ENCODE results near the gene MRPL1.
"Not testable (repeated sequence)": the region's sequence is repeated elsewhere in the genome, so short reads cannot be mapped to it uniquely, and the experiment has no call there.

MRPL1 gene

GRCh38 chr4:77856152-77856551, 6.5 kb upstream of the MRPL1 start:
- no peak overlapping the region for H3K27ac ChIP-seq (ENCODE audit: low read depth, low read length)

GRCh38 chr4:77859256-77859655, 3.4 kb upstream of the MRPL1 start:
- no peak overlapping the region for H3K9ac ChIP-seq (ENCODE audit: low read length)
- no peak overlapping the region for H3K4me3 ChIP-seq (ENCODE audit: low read length)
- H3K4me1 ChIP-seq (ENCODE audit: control insufficient read depth, insufficient read depth, low read length): peaks cover 5% of the 10 kb centered on the region
- H3K27ac ChIP-seq (ENCODE audit: low read depth, low read length): no peak overlapping the region
- no peaks in the 10 kb centered on the region for H3K36me3 ChIP-seq (ENCODE audit: control insufficient read depth, insufficient read depth, low read length)
- no peaks in the 10 kb centered on the region for H3K27me3 ChIP-seq (ENCODE audit: control insufficient read depth, insufficient read depth, low read length)

More at GRCh38 chr4:77856152-77856551, 6.5 kb upstream of the MRPL1 start:
- no peaks in the 10 kb centered on the region for H3K4me1 ChIP-seq (ENCODE audit: control insufficient read depth, insufficient read depth, low read length)
- no peak overlapping the region for H3K4me3 ChIP-seq (ENCODE audit: low read length)
- no peak overlapping the region for H3K9ac ChIP-seq (ENCODE audit: low read length)
- no peaks in the 10 kb centered on the region for H3K27me3 ChIP-seq (ENCODE audit: control insufficient read depth, insufficient read depth, low read length)
- no peaks in the 10 kb centered on the region for H3K36me3 ChIP-seq (ENCODE audit: control insufficient read depth, insufficient read depth, low read length)

- peaks cover 5% of the 10 kb centered on the region for H3K4me1 ChIP-seq (ENCODE audit: control insufficient read depth, insufficient read depth, low read length)
- peak overlapping the region; percentile 97 for H3K27ac ChIP-seq (ENCODE audit: low read depth, low read length)
- H3K27me3 ChIP-seq (ENCODE audit: control insufficient read depth, insufficient read depth, low read length): no peaks in the 10 kb centered on the region
- peak overlapping the region; percentile 76 for H3K9ac ChIP-seq (ENCODE audit: low read length)
- peak overlapping the region; percentile 84 for H3K4me3 ChIP-seq (ENCODE audit: low read length)
- no peaks in the 10 kb centered on the region for H3K36me3 ChIP-seq (ENCODE audit: control insufficient read depth, insufficient read depth, low read length)
Observed at GRCh38 chr4:77861495-77861894, 1.1 kb upstream of the MRPL1 start.

- H3K36me3 ChIP-seq (ENCODE audit: control insufficient read depth, insufficient read depth, low read length); H3K4me1 ChIP-seq (ENCODE audit: control insufficient read depth, insufficient read depth, low read length); H3K27me3 ChIP-seq (ENCODE audit: control insufficient read depth, insufficient read depth, low read length): not testable (repeated sequence)
- H3K4me3 ChIP-seq (ENCODE audit: low read length): peak overlapping the region; percentile 84
- H3K9ac ChIP-seq (ENCODE audit: low read length): peak overlapping the region; percentile 35
- peak overlapping the region; percentile 97 for H3K27ac ChIP-seq (ENCODE audit: low read depth, low read length)
Observed at GRCh38 chr4:77863341-77863740, 711 bp downstream of the MRPL1 start.

GRCh38 chr4:77865259-77865658, 2.6 kb downstream of the MRPL1 start:
- Histone ChIP-seq H3K27me3 (ENCODE audit: control insufficient read depth, insufficient read depth, low read length) (no peaks in the 10 kb centered on the region), H3K4me1 (ENCODE audit: control insufficient read depth, insufficient read depth, low read length) (peaks cover 5% of the 10 kb centered on the region), H3K36me3 (ENCODE audit: control insufficient read depth, insufficient read depth, low read length) (no peaks in the 10 kb centered on the region), H3K4me3 (ENCODE audit: low read length) (no peak overlapping the region), H3K27ac (ENCODE audit: low read depth, low read length) (no peak overlapping the region), H3K9ac (ENCODE audit: low read length) (no peak overlapping the region)

- Histone ChIP-seq H3K4me3 (ENCODE audit: low read length) (no peak overlapping the region), H3K27ac (ENCODE audit: low read depth, low read length) (no peak overlapping the region), H3K4me1 (ENCODE audit: control insufficient read depth, insufficient read depth, low read length) (no peaks in the 10 kb centered on the region), H3K36me3 (ENCODE audit: control insufficient read depth, insufficient read depth, low read length) (peaks cover 2% of the 10 kb centered on the region), H3K27me3 (ENCODE audit: control insufficient read depth, insufficient read depth, low read length) (no peaks in the 10 kb centered on the region), H3K9ac (ENCODE audit: low read length) (no peak overlapping the region)
Observed at GRCh38 chr4:77872723-77873445, 10.3 kb downstream of the MRPL1 start.

- H3K4me3 ChIP-seq (ENCODE audit: low read length): no peak overlapping the region
- no peaks in the 10 kb centered on the region for H3K27me3 ChIP-seq (ENCODE audit: control insufficient read depth, insufficient read depth, low read length)
- H3K9ac ChIP-seq (ENCODE audit: low read length): no peak overlapping the region
- H3K36me3 ChIP-seq (ENCODE audit: control insufficient read depth, insufficient read depth, low read length): peaks cover 4% of the 10 kb centered on the region
- H3K27ac ChIP-seq (ENCODE audit: low read depth, low read length): no peak overlapping the region
- no peaks in the 10 kb centered on the region for H3K4me1 ChIP-seq (ENCODE audit: control insufficient read depth, insufficient read depth, low read length)
Observed at GRCh38 chr4:77877167-77877566, 14.5 kb downstream of the MRPL1 start.

GRCh38 chr4:77877771-77878565, 15.3 kb downstream of the MRPL1 start:
- Histone ChIP-seq H3K4me3 (ENCODE audit: low read length) (no peak overlapping the region), H3K36me3 (ENCODE audit: control insufficient read depth, insufficient read depth, low read length) (peaks cover 4% of the 10 kb centered on the region), H3K9ac (ENCODE audit: low read length) (no peak overlapping the region), H3K27ac (ENCODE audit: low read depth, low read length) (no peak overlapping the region), H3K27me3 (ENCODE audit: control insufficient read depth, insufficient read depth, low read length) (no peaks in the 10 kb centered on the region), H3K4me1 (ENCODE audit: control insufficient read depth, insufficient read depth, low read length) (no peaks in the 10 kb centered on the region)

GRCh38 chr4:77880784-77881183, 18.2 kb downstream of the MRPL1 start:
- H3K9ac ChIP-seq (ENCODE audit: low read length): no peak overlapping the region
- no peak overlapping the region for H3K4me3 ChIP-seq (ENCODE audit: low read length)
- no peaks in the 10 kb centered on the region for H3K4me1 ChIP-seq (ENCODE audit: control insufficient read depth, insufficient read depth, low read length)
- peaks cover 8% of the 10 kb centered on the region for H3K36me3 ChIP-seq (ENCODE audit: control insufficient read depth, insufficient read depth, low read length)
- H3K27me3 ChIP-seq (ENCODE audit: control insufficient read depth, insufficient read depth, low read length): no peaks in the 10 kb centered on the region
- H3K27ac ChIP-seq (ENCODE audit: low read depth, low read length): no peak overlapping the region

DNA sequence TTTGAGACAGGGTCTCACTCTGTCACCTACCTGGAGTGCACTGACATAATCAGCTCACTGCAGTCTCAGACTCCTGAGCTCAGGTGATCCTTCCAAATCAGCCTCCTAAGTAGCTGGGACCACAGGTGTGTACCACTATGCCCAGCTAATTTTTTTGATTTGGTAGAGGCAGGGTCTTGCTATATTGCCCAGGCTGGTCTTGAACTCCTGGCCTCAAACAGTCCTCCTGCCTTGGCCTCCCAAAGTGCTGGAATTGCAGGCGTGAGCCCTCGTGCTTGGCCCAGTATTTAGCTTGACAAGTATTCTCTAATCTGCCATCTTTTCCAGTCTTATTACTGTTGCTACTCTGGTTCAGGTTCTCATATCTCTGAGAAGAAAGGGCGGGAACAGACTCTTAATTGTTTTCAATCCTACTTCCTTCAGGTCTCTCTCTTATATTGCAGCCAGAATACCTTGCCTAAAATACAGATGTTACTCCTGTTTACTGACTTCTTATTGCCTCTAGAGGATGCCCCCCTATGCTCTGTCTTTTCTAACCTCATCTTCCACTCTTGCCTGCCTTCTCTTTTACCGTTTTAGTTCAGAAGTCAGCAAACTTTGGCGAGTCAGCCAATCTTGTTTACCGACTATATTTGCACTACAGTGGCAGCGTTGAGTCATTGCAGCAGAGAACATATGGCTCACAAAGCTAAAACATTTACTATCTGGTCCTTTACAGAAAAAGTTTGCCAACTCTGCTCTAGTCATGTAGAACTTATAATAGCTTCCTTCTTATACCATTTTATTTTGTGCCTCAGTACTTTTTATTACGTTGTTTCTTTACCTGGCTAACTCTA, 19.0 kb downstream of the MRPL1 start:
- no peak overlapping the region for H3K27ac ChIP-seq (ENCODE audit: low read depth, low read length)
- H3K27me3 ChIP-seq (ENCODE audit: control insufficient read depth, insufficient read depth, low read length): no peaks in the 10 kb centered on the region
- no peaks in the 10 kb centered on the region for H3K4me1 ChIP-seq (ENCODE audit: control insufficient read depth, insufficient read depth, low read length)
- H3K4me3 ChIP-seq (ENCODE audit: low read length): no peak overlapping the region
- H3K36me3 ChIP-seq (ENCODE audit: control insufficient read depth, insufficient read depth, low read length): peaks cover 8% of the 10 kb centered on the region
- no peak overlapping the region for H3K9ac ChIP-seq (ENCODE audit: low read length)

GRCh38 chr4:77893451-77893850, 30.8 kb downstream of the MRPL1 start:
- H3K27me3 ChIP-seq (ENCODE audit: control insufficient read depth, insufficient read depth, low read length): no peaks in the 10 kb centered on the region
- H3K9ac ChIP-seq (ENCODE audit: low read length): no peak overlapping the region
- H3K4me3 ChIP-seq (ENCODE audit: low read length): no peak overlapping the region
- H3K36me3 ChIP-seq (ENCODE audit: control insufficient read depth, insufficient read depth, low read length): no peaks in the 10 kb centered on the region
- no peaks in the 10 kb centered on the region for H3K4me1 ChIP-seq (ENCODE audit: control insufficient read depth, insufficient read depth, low read length)
- H3K27ac ChIP-seq (ENCODE audit: low read depth, low read length): no peak overlapping the region

DNA sequence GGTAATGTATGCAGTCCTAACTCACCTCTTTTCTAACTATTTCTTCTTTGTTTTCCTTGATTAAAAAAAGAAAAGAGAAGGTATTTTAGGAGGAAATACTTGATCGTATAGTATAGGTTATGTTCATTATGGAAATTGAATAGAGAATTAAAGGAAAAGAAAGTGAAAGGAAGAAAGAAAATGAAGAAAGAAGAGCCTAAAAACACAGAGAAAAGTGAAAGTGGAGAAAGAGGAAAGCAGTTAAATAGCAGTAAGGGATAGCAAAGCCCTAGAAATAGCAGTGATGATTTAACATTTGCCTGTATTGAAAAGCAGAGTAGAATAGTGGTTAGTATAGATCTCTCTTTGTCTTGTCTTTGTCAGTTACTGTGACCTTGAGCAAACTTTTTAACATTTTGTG, 37.0 kb downstream of the MRPL1 start:
- Histone ChIP-seq H3K27ac (ENCODE audit: low read depth, low read length) (no peak overlapping the region), H3K4me3 (ENCODE audit: low read length) (no peak overlapping the region), H3K9ac (ENCODE audit: low read length) (no peak overlapping the region), H3K36me3 (ENCODE audit: control insufficient read depth, insufficient read depth, low read length) (no peaks in the 10 kb centered on the region), H3K4me1 (ENCODE audit: control insufficient read depth, insufficient read depth, low read length) (no peaks in the 10 kb centered on the region), H3K27me3 (ENCODE audit: control insufficient read depth, insufficient read depth, low read length) (no peaks in the 10 kb centered on the region)
